ENCODE measurements around the gene COL6A3. TPM values are rescaled to one million over a fixed set of nuclear protein-coding genes. Genes with fewer than 3 reads are reported as not detected.

The COL6A3 gene
- total and polyA plus RNA-seq, 9 of the 15 experiments (the other 6 are each of a cell fraction or from before 2014, with no cell fraction given), result 0.07 to 4.1 (median 1.5) TPM

- no peaks in the 10 kb centered on the region for H3K9me3 ChIP-seq (replicated peaks; ENCODE audit: control insufficient read depth, insufficient read depth, low read depth, low read length)
- BruUV-seq (replicated peaks), result no TSS peak
- ChIA-PET CTCF (ENCODE audit: low intra/inter-chr PET ratio) (no interaction called here), POLR2A (no interaction called here)
- no peaks in the 10 kb centered on the region for H3K36me3 ChIP-seq (ENCODE audit: control insufficient read depth, insufficient read depth, low read length)
- intact Hi-C loops (cut with micrococcal nuclease) (no loop called here), in situ Hi-C loops (cut with MboI) (no loop called here)
- no peak for DNase-seq (ENCODE audit: extremely low read depth in 1 of 4, low spot score in 3 of 4)
- H3K27ac ChIP-seq (ENCODE audit: extremely low read depth, low read depth, low read length), result no peak overlapping the region
- H3K9ac ChIP-seq (ENCODE audit: insufficient read depth in 1 of 2, low read depth in 2 of 2, low read length in 2 of 2), result no peak overlapping the region
- no peak overlapping the region for H3K4me2 ChIP-seq (ENCODE audit: insufficient read depth, low read length)
- WGBS (ENCODE audit: insufficient coverage, low coverage, missing lambda C conversion rate), result 4% methylated on average over 4 of the region's 4 CpGs
- H2AFZ ChIP-seq (ENCODE audit: low read depth, low read length), result no peak overlapping the region
- H4K20me1 ChIP-seq (replicated peaks; ENCODE audit: control insufficient read depth, insufficient read depth, low read length), result no peaks in the 10 kb centered on the region
- peaks cover 0 to 22% of the 10 kb centered on the region in 2 experiments; a peak in 2 of 5 replicates for H3K27me3 ChIP-seq (ENCODE audit: control insufficient read depth in 2 of 2, insufficient read depth in 2 of 2, low read length in 2 of 2)
- ATAC-seq, result no peak
- H3K9me1 ChIP-seq (ENCODE audit: control insufficient read depth, insufficient read depth, low read length), result no peaks in the 10 kb centered on the region
- no peak for TF ChIP-seq ZNF12 (CRISPR knock-in tag; IDR thresholded peaks at IDR 0.05)
- TF ChIP-seq YY1 (IDR thresholded peaks at IDR 0.05; ENCODE audit: borderline replicate concordance in 1 of 3, control insufficient read depth in 1 of 3, extremely low read depth in 1 of 3, insufficient read depth in 3 of 3, insufficient read length in 1 of 3, insufficient replicate concordance in 2 of 3, low read depth in 1 of 3, low read length in 2 of 3), result no peak
- TF ChIP-seq E2F3 (CRISPR knock-in tag; IDR thresholded peaks at IDR 0.05), result no peak
- TF ChIP-seq C11orf30 (IDR thresholded peaks at IDR 0.05; ENCODE audit: low read depth), result no peak
- no peak for TF ChIP-seq ZNF24 (IDR thresholded peaks at IDR 0.05)
- no peak for TF ChIP-seq NEUROD1 (IDR thresholded peaks at IDR 0.05; ENCODE audit: borderline replicate concordance, low read depth, low read length, partially characterized antibody)
- no peak for TF ChIP-seq ARHGAP35 (IDR thresholded peaks at IDR 0.05; ENCODE audit: partially characterized antibody)
- FAIRE-seq, result no peak
- H3K4me1 ChIP-seq (replicated peaks in 1 of 2; ENCODE audit: control insufficient read depth in 2 of 2, insufficient read depth in 2 of 2, low read length in 2 of 2), result no peaks in the 10 kb centered on the region
- H3K4me3 ChIP-seq, result no peak overlapping the region
- H3K79me2 ChIP-seq (ENCODE audit: control insufficient read depth, insufficient read depth, low read length), result no peaks in the 10 kb centered on the region
Measured at GRCh38 chr2:237407700-237408099, 6.3 kb downstream of the COL6A3 start.

Data from K562 (cell line).